IPS-20b (cell line): Measurements from ENCODE around the gene DDX17.

Source experiments
- H3K27ac ChIP-seq: one replicate; pipeline ENCODE4 v1.5.1; 2013; ENCODE audit warnings: low read length
- H3K27me3 ChIP-seq: 2 replicates; pipeline ENCODE4 v1.6.1; 2013; ENCODE audit warnings: mild to moderate bottlenecking, low read length, inconsistent platforms; ENCODE audit not compliant: insufficient read depth
- H3K36me3 ChIP-seq: 2 replicates; pipeline ENCODE4 v1.6.1; 2013; ENCODE audit warnings: low read depth, mild to moderate bottlenecking, inconsistent platforms, low read length, moderate library complexity; ENCODE audit not compliant: insufficient read depth
- H3K4me1 ChIP-seq: 2 replicates; pipeline ENCODE4 v1.6.1; 2013; ENCODE audit warnings: mild to moderate bottlenecking, control low read depth, inconsistent platforms, low read length, moderate library complexity; ENCODE audit not compliant: insufficient read depth
- H3K4me3 ChIP-seq: 2 replicates; pipeline ENCODE4 v1.5.1; 2013; ENCODE audit warnings: mild to moderate bottlenecking, low read length, inconsistent platforms
- H3K9ac ChIP-seq: 2 replicates; pipeline ENCODE4 v1.6.1; 2013; ENCODE audit warnings: low read depth, mild to moderate bottlenecking, inconsistent platforms, low read length, moderate library complexity
- H3K9me3 ChIP-seq: 2 replicates; pipeline ENCODE4 v1.6.1; 2013; ENCODE audit warnings: mild to moderate bottlenecking, low read depth, low read length, inconsistent platforms; ENCODE audit not compliant: insufficient read depth

The DDX17 gene

DNA sequence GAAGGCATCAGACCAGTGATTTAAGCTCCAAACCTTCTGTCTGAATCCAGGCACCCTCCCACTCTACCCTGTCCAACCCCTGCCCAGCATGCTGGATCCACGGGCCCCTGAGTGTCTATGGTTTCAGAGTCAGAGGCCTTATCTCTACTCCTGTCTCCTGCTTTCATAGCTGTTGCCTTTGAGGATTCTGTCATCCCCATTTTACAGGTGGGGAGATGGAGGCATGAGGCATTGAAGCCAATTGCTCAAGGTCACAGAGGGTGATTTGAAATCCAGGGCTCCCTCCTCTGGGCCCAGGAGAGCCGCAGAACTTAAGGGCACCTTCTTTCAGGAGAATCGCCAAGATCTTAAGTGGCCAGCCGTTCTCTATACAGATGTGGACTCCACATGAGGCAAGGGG is 54.2 kb downstream of the DDX17 start:
- Histone ChIP-seq H3K27me3 (peaks cover 62% of the 10 kb centered on the region), H3K27ac (no peak overlapping the region), H3K9me3 (no peaks in the 10 kb centered on the region), H3K4me1 (no peaks in the 10 kb centered on the region; the same call in 1 of the 2 replicates), H3K36me3 (no peaks in the 10 kb centered on the region), H3K4me3 (no peak overlapping the region), H3K9ac (no peak overlapping the region)

DNA sequence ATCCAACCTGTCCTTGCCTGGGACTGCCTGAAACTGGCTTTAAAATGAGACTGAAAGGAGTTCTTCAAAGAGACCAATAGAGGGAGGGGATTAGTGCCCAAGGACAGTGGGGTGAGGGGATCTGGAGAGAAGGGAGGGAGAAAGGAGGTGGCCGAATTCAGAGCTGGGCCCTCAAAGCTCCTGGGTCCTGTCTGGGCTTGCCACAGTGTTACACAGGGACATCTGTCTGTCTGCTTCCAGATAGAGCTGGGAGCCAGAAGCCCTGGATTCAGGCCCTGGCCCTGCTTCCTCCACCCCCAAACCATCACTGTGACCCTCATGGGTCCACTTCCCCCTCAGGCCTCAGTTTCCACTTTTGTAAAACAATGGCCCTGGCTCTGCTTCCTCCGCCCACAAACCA is 54.7 kb downstream of the DDX17 start:
- Histone ChIP-seq H3K4me3 (no peak overlapping the region), H3K36me3 (no peaks in the 10 kb centered on the region), H3K9me3 (no peaks in the 10 kb centered on the region), H3K27ac (no peak overlapping the region), H3K27me3 (peaks cover 57% of the 10 kb centered on the region), H3K9ac (no peak overlapping the region), H3K4me1 (no peaks in the 10 kb centered on the region; the same call in 1 of the 2 replicates)

DNA sequence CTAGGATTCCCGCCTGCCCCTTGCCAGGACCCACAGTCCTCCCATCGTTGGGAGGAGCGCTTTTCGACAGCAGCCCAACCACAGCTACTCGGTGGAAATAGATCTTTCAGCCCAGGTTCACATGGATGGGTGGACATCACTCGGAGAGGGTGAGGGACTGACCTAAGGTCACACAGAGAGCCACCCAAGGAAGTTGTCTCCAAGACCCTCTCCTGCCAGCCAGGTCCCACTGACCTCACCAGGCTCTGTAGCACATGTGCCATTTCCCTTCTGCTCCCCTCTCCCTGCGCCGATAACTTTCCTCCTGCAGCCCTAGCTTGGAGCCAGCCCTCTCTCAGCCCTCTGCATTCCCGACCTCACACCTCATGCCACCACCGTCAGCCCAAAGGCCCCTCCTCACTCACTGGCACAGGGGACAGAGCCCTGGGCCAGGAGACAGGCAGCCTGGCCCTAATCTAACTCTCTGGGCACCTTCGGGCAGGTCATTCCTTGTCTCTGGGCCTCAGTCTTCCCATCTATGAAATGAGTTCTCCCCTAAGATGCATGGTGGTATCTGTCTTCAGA is 55.8 kb downstream of the DDX17 start:
- Histone ChIP-seq H3K36me3 (no peaks in the 10 kb centered on the region), H3K4me3 (no peak overlapping the region), H3K27ac (no peak overlapping the region), H3K4me1 (no peaks in the 10 kb centered on the region; the same call in 1 of the 2 replicates), H3K9ac (no peak overlapping the region), H3K27me3 (peaks cover 49% of the 10 kb centered on the region), H3K9me3 (no peaks in the 10 kb centered on the region)

DNA sequence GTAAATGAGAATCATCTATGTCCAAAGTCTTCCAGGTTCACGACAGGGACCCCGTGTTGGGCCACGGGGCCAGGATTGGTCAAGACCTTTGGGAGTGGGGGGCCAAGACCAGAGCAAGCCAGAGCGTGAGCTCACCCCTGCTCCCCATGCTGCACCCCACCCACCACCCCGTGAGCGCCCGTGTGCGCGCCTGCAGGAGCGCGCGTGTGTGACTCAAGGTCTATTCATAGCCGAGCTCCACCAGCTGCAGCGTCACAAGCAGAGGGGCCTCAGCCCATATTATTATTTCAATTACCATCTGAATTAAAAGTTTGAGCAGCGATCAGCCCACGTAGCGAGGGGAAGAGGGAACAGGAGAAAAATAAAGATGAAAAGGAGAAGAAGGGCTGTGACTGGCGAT is 56.3 kb downstream of the DDX17 start:
- H3K4me3 ChIP-seq = no peak overlapping the region
- no peaks in the 10 kb centered on the region for H3K9me3 ChIP-seq
- H3K27me3 ChIP-seq = peaks cover 46% of the 10 kb centered on the region
- H3K36me3 ChIP-seq = no peaks in the 10 kb centered on the region
- no peak overlapping the region for H3K9ac ChIP-seq
- H3K4me1 ChIP-seq = no peaks in the 10 kb centered on the region; the same call in 1 of the 2 replicates
- no peak overlapping the region for H3K27ac ChIP-seq

DNA sequence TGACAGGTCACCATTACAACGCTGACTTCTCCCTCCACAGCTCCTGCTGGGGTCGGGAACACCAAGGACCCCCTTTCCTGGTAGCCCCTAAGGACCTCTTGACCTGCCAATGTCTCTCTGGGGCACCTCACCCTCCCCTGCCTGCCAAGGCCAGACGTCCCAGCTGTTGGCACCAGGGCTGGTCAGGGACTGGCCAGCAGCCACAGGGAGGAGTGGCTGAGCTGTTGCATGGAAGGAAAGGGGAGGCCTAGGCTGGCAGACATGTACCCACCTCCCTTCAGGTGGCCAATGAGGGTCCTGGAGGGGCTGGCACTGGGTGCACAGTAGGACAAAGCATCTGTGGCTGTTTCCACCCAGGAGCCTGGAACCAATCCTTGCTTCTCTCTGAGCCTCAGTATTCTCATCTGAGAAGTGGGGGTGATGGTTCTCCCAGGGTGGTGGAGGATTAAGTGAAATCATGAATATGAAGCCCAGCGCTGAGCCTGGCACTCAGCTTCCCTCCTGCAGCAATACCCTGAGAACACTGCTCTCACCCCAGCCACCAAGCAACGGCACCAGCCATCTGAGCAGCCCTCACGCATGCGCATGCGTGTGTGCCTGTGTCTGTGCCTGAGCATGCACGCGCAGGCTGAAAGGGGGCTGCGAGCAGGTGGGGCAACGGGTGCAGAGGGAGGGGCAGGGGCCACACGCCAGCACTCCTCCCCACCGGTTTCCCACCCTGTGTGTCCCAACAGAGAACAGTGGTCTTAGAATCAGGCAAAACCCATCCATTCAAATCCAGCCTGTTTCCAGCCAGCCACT is 57.0 kb downstream of the DDX17 start:
- Histone ChIP-seq H3K4me1 (no peaks in the 10 kb centered on the region; the same call in 1 of the 2 replicates), H3K4me3 (no peak overlapping the region), H3K9ac (no peak overlapping the region), H3K36me3 (no peaks in the 10 kb centered on the region), H3K27ac (no peak overlapping the region), H3K9me3 (no peaks in the 10 kb centered on the region), H3K27me3 (peaks cover 39% of the 10 kb centered on the region)

- Histone ChIP-seq H3K27ac (no peak overlapping the region), H3K27me3 (peaks cover 17% of the 10 kb centered on the region), H3K9ac (no peak overlapping the region), H3K36me3 (no peaks in the 10 kb centered on the region), H3K4me1 (no peaks in the 10 kb centered on the region), H3K9me3 (no peaks in the 10 kb centered on the region), H3K4me3 (no peak overlapping the region)
Measured at GRCh38 chr22:38446018-38446601, 60.0 kb downstream of the DDX17 start.

DNA sequence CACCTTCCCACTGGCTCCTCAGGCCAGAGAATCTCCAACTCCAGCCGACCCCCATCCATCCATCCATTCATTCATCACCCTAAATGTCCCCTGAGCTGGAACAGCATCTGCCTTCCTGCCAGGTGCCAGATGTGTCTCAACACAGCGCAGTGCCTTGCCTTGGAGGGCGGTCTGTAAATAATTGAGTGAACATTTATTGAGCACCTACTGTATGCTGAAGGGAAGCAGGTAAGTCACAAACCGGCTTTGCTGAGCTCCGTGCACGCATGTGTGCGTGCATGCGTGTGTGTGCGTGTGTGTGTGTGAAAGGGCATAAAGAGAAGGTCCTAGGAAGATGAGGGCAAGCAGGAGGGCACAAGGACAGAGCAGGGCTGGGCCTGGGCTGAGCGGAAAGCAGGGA is 61.3 kb downstream of the DDX17 start:
- Histone ChIP-seq H3K4me3 (no peak overlapping the region), H3K9me3 (no peaks in the 10 kb centered on the region), H3K27ac (no peak overlapping the region), H3K4me1 (no peaks in the 10 kb centered on the region), H3K9ac (no peak overlapping the region), H3K27me3 (peaks cover 5% of the 10 kb centered on the region; the same call in 1 of the 2 replicates), H3K36me3 (no peaks in the 10 kb centered on the region)

- H3K9ac ChIP-seq = no peak overlapping the region
- H3K4me3 ChIP-seq = no peak overlapping the region
- H3K9me3 ChIP-seq = no peaks in the 10 kb centered on the region
- H3K27ac ChIP-seq = no peak overlapping the region
- H3K27me3 ChIP-seq = peaks cover 5% of the 10 kb centered on the region; the same call in 1 of the 2 replicates
- H3K36me3 ChIP-seq = no peaks in the 10 kb centered on the region
- no peaks in the 10 kb centered on the region for H3K4me1 ChIP-seq
Measured at GRCh38 chr22:38443628-38444521, 62.2 kb downstream of the DDX17 start.

GRCh38 chr22:38442967-38443627 is 63.0 kb downstream of the DDX17 start:
- H3K36me3 ChIP-seq = no peaks in the 10 kb centered on the region
- no peak overlapping the region for H3K9ac ChIP-seq
- H3K9me3 ChIP-seq = no peaks in the 10 kb centered on the region
- H3K4me1 ChIP-seq = no peaks in the 10 kb centered on the region
- H3K4me3 ChIP-seq = no peak overlapping the region
- H3K27me3 ChIP-seq = peaks cover 5% of the 10 kb centered on the region; the same call in 1 of the 2 replicates
- no peak overlapping the region for H3K27ac ChIP-seq

GRCh38 chr22:38441620-38442287 is 64.4 kb downstream of the DDX17 start:
- Histone ChIP-seq H3K9ac (no peak overlapping the region), H3K4me1 (no peaks in the 10 kb centered on the region), H3K27ac (no peak overlapping the region), H3K4me3 (no peak overlapping the region), H3K9me3 (no peaks in the 10 kb centered on the region), H3K27me3 (peaks cover 5% of the 10 kb centered on the region; the same call in 1 of the 2 replicates), H3K36me3 (no peaks in the 10 kb centered on the region)
